MV-4-11 (cell line): Measurements from ENCODE around the gene FRMPD2.
"Not testable (repeated sequence)": the region's sequence is repeated elsewhere in the genome, so short reads cannot be mapped to it uniquely, and the experiment has no call there.

Experiments
- DNase-seq: peaks from one replicate; lab custom pipeline; 2025; lab: John Stamatoyannopoulos, UW

Gene FRMPD2

DNA sequence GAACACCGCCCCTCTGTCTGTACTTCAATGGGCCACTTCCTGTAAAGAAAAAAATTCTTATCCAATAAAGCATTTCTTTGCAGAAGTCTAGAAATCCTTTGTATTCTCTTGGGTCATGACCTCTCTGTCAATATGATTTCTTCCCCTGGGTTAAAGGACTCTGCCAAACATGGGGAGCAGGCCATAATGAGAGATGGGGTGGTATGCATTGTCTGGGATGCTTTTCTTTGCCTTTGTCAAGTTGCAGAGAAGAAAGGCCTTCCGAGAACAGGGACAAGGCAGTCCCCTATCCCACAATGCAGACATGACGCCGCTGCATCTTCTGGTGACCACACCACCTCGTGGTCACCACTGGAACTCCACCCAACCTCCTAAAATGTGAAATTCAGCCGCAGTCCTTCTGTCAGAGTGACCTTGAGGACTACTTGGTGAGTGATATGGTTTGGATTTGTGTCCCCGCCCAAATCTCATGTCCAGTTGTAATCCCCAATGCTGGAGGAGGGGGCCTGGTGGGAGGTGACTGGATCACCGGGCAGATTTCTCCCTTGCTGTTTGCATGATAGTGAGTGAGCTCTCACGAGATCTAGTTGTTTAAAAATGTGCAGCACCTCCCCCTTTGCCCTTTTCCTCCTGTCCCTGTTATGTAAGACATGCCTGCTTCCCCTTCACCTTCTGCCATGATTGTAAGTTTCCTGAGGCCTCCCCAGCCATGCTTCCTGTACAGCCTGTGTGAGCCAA, 15.2 kb upstream of the FRMPD2 start:
- DNase-seq: peak; percentile 24

DNA sequence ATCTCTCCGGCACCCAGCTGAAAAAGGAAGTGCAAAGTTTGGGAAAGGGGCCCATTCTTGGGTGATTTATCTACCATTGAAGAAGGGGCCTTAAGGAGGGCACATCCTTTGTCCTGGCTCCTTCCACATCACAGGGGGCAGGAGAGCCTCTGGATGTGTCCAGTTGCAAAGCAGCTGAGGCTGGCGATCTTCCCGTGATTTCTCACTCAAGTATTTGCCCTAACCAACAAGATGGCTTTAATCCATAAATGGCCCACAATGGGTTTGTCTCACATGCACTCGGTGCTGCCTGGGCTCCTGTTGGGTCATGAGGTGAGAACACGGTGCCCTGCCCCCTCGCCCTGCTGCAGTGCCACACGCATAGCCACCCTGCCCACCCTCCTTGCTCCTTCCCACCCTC, 14.2 kb upstream of the FRMPD2 start:
- DNase-seq: no peak

DNA sequence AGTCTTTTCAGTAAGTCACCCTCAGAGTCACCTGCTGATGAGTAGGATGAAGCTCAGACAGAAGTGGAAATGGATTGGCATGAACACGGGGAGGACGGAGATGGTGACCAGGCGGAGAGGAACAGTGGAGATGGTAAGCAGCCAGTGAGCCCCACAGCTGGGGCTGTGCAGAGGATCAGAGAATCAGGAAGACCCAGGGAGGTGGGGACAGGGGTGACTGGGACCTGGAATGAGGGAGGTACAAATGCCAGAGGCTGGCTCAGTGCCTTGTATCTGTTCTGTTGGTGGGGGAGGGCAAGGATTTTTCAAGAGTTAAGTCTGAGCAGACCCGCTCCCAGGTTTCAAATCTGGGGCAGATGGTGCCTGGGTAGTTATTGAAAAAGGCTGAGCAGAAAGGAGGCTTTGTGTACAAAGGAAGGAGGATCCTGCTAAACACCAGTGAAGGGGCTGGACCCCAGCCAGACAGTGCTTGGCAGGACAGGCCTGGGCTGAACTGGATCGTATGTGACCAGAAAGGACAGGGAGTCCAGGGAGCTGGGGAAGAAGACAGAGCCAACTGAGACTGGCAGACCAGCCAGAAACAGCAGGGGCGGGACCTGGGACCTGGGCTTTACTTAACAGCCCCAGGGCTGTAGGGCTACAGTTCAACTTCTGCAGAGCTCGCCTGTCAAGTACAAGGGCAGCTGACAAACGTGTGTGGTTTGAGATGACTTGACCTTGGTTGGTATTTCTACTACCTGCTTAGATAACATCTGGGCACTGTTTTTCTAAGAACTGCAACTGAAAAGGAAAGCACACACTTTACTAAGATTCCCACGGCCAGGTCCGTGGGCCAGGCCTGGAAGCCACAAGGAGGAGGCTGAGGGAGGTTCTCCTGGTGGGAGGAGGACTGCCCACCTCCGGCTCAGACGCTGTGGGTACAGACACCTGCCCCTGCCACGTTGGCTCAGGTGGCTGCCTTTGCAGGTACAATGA, 13.2 kb upstream of the FRMPD2 start:
- no peak for DNase-seq

DNA sequence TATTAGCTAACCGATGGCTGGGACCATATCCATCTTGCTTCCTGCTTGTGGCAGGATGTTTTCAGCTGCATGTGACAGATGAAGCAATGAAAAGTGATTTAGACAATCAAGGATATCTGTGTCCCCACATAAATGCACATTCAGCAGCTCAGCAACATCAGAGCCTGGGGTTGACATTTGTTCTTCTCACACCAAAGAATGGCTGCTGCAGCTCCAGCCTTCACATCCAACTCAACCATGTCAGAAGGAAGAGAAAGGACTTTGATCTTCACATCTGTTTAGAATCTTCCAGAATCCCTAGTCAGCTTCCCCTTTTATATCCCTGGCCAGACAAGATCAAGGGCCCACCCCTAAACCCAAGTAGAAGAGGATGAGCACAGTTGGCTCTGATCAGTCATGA, 11.9 kb upstream of the FRMPD2 start:
- no peak for DNase-seq

DNA sequence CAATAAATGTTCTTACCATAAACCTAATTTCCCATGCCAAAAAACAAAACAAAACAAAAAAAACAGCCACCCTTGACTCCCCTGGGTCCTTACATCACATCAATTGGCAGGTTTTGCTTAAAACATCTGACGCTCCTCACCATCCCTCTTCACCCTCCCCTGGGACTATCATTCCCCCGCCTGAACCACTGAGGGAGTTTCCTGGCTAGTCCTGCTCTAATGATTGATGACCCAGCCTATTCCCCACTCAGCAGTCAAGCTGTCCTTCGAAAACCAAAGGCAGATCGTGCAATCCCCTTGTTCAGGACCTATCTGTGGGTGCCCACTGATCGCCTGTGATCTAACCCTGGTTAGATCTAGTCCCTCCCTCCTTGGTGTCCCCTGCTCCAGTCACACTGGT, 11.2 kb upstream of the FRMPD2 start:
- no peak for DNase-seq

DNA sequence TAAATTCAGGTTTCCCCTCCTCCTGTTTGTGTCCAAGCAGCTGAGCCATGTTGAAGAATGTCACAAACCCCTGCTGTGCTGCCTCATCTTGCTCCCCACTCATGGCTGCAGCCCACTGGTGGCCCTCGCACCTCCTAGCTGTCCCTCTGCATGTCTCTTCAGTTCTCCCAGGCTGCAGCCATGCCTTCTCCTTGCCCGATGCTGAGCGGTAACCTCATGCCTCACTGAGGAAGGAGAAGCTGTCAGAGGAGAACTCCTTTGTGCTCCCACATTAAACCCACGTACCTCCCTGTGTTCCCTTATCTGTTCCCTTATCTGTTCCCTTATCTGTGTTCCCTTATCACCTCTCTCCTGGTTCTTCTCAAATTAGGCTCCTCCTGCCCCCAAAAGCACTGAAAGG, 10.3 kb upstream of the FRMPD2 start:
- no peak for DNase-seq

DNA sequence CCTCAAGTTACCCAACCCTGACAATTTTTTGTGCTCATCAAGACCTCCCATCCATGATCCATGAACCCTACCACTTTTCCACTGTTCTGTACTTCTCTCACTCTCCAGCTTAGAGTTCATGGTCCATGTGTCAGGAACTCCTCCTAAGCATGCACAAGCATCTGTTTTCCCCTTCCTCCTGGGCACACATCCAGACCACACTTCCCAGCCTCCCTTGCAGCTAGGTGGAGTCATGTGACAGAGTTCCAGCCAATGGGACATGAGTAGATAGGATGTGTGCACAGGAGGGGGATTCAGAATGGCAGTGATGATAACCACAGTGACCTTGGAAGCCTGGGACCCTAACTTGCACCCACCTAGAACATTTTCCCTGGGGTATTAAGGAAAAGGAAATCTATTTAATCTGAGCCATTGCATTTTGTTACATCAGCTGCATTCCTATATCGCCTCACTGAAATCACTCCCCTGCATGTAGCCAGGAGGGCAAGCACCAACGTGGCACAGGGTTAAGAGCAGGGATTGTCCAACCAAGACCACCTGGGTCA, 9.6 kb upstream of the FRMPD2 start:
- DNase-seq: no peak

DNA sequence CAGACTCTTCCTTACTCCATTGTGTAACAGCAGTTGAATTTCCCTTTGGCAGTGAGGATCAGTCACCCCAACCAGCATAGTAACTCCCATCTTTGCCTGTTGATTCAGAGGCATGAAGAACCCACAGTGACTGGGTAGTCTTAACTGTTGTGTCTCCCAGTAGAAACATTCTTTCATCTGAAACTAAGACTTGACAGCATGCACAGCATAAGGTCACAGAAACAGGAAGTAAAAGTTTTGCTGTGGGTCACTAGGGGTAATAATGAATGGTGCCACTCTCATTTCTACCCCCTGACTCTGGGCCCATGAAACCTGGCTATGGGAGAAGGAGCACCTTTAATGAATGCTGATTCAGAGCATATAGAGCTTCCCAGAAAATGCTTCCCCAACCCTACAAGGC, 8.3 kb upstream of the FRMPD2 start:
- peak; percentile 70 for DNase-seq

DNA sequence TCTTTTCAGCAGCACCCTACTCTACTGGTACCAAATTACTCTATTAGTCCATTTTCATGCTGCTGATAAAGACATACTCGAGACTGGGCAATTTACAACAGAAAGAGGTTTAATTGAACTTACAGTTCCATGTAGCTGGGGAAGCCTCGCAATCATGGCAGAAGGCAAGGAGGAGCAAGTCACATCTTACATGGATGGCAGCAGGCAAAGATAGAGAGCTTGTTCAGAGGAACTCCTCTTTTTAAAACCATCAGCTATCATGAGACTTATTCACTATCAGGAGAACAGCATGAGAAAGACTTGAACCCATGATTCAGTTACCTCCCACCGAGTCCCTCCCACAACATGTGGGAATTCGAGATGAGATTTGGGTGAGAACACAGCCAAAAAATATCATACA, 7.2 kb upstream of the FRMPD2 start:
- DNase-seq: not testable (repeated sequence)

DNA sequence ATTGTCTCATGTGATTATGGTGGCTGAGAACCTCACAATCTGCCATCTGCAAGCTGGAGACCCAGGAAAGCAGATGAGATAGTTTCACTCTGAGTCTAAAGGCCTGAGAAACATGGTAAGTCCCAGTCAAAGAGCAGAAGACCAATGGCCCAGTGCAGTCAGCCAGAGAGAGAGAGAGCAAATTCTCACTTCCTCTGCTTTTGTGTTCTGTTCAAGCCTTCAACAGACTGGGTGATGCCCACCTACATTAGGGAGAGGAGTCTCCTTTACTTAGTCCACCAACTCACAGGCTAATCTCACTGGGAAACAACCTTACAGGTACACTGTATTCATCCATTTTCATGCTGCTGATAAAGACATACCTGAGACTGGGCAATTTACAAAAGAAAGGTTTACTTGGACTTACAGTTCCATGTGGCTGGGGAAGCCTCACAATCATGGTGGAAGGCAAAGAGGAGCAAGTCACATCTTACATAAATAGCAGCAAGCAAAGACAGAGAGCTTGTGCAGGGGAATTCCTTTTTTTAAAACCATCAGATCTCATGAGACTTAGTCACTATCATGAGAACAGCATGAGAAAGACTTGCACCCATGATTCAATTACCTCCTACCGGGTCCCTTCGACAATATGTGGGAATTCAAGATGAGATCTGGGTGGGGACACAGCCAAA, 4.7 kb upstream of the FRMPD2 start:
- peak; percentile 52 for DNase-seq

DNA sequence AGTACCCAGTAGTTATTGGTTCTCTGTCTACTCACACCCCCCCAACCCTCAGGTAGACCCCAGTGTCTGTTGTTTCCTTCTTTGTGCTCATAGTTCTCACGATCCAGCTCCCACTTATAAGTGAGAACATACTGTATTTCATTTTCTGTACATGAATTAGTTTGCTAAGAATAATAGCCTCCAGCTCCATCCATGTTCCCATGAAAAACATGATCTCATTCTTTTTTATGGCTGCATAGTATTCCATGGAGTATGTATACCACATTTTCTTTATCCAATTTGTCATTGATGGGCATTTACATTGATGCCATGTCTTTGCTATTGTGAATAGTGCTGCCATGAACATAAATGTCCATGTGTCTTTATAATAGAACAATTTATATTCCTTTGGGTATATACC, 2.6 kb upstream of the FRMPD2 start:
- DNase-seq: no peak

DNA sequence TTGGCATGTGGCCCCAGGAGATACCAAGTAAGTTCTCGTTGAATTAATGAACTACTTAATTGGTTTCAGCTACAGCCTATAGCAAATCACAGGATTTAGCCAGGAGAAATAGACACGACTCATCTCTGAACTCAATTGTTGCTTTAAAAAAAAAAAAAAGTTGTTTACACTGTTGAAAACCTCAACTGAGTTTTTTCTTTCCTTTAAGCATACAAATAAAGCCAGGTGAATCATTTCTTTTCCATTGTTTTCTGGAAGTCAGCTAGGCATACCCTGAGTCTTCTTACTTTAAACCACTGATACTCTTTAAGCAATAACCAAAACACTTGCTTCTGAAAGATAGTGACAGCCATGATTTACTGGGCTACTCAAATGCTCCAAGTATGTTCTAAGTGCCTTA, 755 bp downstream of the FRMPD2 start:
- no peak for DNase-seq

DNA sequence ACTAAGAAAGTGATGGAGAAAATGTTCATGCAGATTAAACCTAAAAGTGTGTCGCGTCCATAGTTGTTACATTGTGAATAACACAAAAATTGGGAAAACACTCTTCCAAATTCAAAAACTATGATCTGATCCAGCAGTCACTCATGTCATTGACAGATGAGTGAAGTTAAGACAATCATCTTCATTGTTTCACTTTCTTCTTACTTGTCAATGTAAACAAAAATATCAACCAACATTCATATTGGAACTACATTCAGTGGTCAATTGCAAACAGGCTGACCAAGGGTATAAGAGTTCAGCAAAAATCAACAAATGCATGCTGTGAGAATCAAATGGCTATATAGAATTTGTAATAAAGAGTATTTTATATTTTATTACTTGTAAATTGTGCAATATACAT, 1.8 kb downstream of the FRMPD2 start:
- no peak for DNase-seq

DNA sequence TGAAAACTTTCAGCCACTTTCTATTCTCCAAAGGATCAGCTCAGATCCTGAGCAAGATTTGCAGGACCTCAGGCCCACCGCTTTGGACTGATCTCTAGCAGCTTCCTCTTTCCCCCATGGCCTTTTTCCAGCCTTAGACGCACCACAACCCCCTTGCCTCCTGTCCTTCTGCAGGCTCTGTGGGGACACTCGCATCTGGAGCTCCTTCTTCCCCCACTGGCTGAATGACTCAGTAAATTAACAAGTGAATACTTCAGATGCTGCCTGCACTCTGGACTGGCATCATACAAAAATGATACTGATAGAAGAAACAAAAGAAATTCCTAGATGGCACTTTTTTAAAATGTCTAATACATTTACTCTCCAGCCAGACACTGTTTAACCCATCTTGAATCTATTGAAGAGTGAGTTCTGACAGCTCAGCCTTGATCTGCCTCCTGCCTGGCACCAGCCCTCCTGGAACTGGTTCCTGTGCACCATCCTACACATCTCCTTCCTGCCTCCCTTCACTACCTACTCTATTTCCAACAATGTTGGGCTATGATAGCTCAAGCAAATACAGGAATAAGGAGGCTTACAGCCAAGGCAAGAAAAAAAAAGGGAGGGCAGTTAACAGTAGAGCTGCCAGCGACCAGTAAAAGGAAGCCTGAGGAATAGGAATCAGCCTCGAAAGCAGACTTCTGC, 3.3 kb downstream of the FRMPD2 start:
- peak; percentile 29 for DNase-seq

DNA sequence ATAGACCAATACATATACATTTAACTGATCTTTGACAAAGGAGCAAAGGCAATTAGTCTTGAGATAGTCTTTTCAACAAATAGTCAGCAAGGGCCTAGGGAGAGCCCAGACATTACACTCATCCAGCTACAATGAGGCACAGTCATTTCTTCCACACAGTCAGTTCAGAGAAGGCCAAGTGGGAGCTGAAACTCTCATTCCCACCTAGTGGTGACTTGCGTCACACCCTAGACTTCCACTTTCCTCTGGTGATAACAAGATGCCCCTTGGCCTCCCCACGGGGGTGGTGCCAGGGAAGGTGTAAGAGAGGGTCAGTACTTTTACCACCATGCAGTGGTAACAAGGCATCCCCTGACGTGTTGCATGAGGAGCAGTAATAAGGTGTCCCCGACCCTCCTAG, 8.0 kb downstream of the FRMPD2 start:
- DNase-seq: no peak

DNA sequence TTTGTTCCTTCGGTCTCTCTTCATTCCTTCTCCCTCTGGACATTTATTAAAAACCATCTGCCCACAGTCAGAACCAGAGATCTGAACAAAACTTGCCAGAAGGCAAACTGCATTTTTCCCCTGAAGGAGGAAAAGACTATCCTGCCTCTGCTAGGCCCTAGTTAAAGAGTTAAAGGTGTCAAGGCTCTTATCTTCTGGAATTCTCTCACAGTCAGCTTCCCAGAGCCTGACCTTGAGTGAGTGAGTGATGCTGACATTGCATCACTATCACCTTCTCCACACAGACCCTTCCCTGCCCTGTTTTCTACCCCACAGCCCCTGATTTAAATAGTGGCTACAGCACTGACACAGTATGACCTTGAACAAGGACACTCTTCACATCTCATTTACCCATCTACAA, 16.4 kb downstream of the FRMPD2 start:
- DNase-seq: no peak

DNA sequence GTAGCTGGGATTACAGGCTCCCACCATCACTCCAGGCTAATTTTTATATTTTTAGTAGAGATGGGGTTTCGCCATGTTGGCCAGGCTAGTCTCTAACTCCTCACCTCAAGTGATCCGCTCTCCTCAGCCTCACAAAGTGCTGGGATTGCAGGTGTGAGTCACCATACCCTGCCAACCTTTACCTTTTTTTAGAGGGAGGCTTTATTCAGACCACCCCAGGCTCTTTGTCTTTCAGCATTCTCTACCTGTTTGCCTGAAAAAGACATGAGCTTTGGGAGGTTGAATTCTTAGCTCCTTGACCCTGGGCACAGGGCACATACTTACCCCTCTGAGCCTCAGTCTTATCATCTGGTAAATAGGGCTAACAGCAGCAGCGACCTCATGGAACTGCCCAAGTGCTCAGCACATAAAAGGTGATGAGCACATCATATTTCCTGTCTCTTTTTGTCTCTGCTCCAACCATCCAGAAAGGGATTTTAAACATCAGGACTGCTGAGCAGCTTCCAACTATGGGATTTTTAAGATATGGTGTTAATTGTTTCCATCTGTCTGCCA, 17.0 kb downstream of the FRMPD2 start:
- DNase-seq: no peak

DNA sequence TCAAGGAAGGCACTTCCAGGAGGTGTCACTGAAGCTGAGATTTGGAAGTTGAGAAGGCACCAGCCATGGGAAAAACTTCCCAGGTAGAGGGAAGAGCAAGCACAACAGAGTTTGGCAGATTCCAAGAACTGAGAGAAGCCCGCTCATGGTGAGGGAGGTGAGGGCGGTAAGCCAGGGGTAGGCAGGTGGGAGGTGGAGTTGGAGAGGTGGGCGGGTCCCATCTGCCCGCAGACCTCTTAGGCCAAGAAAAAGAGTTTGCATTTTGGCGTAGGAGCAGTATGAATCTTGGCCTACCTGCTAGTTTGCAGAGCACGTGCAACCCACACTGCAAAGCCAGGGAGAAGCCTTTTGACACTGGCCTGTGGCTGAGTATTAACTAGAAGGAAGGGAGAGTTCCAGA, 18.8 kb downstream of the FRMPD2 start:
- no peak for DNase-seq

DNA sequence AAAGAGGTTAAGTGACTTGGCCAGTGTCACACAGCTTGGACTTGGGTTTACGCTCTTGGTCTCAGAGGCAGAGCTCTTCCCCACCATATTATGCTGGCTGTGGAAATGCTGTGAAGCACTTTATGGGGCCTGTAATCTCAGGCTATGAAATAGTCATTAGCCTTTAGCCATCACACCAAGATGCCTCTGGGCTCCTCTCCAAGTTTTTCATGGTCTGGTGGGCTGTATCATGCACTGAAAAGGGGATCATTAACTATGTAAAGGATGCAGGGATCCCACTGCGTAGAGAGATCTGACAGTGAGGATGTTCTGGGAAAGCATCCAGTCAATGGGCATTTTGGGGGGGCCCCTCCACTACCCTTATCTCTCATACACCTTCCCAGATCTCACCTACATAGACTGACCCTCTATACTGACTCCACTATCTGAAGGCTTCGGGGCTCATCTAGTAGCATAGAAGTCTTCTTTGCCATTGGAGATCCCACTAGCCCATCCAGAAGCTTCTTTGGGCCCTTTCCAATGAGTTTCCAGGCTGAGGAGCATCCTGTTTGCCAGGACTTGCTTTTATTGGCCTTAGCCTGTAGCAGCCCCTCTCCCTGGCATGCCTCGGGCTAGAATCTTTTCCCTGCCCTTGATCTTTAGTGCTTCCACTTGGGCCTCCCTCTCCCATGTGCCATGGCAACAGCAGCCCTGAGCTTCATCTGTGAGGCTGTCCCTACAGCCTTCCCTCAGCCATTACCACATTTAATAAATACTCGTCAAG, 19.6 kb downstream of the FRMPD2 start:
- no peak for DNase-seq

DNA sequence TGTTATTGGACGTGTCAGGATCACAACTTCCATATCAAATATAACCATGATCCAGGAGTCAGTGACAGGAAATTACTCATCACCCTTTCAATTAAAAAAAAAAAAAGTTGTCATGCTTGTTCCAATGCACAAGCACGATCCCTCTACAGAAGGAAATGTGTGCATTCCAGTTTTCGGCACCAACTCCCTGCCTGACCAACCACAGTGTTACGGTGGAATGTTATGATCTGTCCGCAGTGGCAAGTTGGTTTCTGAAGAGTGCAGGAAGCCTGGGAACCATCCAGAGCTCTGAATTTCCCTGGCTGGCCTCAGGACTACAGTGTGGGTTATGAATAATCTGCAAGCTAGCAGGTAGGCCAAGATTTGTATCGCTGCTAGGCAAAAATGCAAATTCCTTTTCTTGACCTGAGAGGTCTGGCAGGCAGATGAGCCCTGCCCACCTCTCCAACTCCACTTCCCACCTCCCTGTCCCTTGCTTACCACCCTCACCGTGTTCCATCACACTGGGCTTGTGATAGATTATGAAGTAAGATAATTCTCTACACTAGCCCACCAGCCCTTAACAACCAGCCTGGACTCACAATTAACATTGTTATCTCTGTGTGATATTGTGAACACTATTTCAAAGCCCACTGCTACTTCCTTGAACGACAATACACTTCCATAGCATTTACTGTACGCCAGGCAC, 20.4 kb downstream of the FRMPD2 start:
- no peak for DNase-seq
